HepG2 (cell line): Measurements from ENCODE around the gene CLP1. TPM values are rescaled to one million over a fixed set of nuclear protein-coding genes. Genes with fewer than 3 reads are reported as not detected.
A peak's percentile ranks its signal among the peaks of the same experiment; 100 is the strongest.

Experiments used
- ATAC-seq: fragments of 200-7000 bp; cut with Tn5 transposase; 3 replicates; pipeline ENCODE4 v1.9.1; 2020; ENCODE audit warnings: mild to moderate bottlenecking, moderate library complexity
- BruUV-seq: library from RNA; stranded (reverse); fragments of 400-500 nt; replicated peaks from 2 replicates; lab custom pipeline; 2021; lab: Mats Ljungman, UMichigan
- CTCF ChIA-PET: fragments of 300-600 bp; formaldehyde crosslinking; extraction: SDS; loops from one replicate; lab custom pipeline; 2021; ENCODE audit warnings: low total read pairs, inconsistent platforms, low intra/inter-chr PET ratio; lab: Yijun Ruan, JAX
- POLR2A ChIA-PET: fragments of 350-600 bp; sonication (Branson Sonifier 250); formaldehyde crosslinking; loops from one replicate; lab custom pipeline; 2020; ENCODE audit warnings: antibody characterized with exemption, inconsistent platforms; lab: Yijun Ruan, JAX
- DNase-seq: peaks from one replicate; pipeline ENCODE4 v3.0.0-alpha.2; 2015; ENCODE audit warnings: low spot score
- FAIRE-seq: peaks from 3 replicates; lab custom pipeline; 2011; peaks lifted over from hg19 to GRCh38; lab: Jason Lieb, UNC
- H2AFZ ChIP-seq: one replicate; pipeline ENCODE4 v1.6.1; 2011; ENCODE audit warnings: low read length, inconsistent platforms
- H3K27ac ChIP-seq: fragments of 300-600 bp; 3 replicates; pipeline ENCODE4 v1.8.0; 2011; ENCODE audit warnings: mixed run types, mild to moderate bottlenecking, mixed read lengths, low read length, inconsistent platforms; ENCODE audit not compliant: insufficient read depth; ENCODE audit errors: extremely low read length
- H3K27me3 ChIP-seq, 2 experiments: fragments of 200-600 bp in 1 of 2; 2 replicates in 1 of 2; 3 replicates in 1 of 2; pipeline versions ENCODE4 v1.6.0 to v1.8.0; 2011; ENCODE audit warnings: low read length in 2 of 2, mild to moderate bottlenecking in 2 of 2, moderate library complexity in 2 of 2, inconsistent platforms in 1 of 2; ENCODE audit not compliant: insufficient read depth in 2 of 2, control insufficient read depth in 1 of 2
- H3K36me3 ChIP-seq, 2 experiments: fragments of 200-600 bp in 1 of 2; replicated peaks in 1 of 2; 2 replicates in 1 of 2; 3 replicates in 1 of 2; pipeline versions ENCODE4 v1.5.1 to v1.8.0; 2011; ENCODE audit warnings: low read length in 2 of 2, inconsistent platforms in 1 of 2; ENCODE audit not compliant: insufficient read depth in 2 of 2, control insufficient read depth in 1 of 2
- H3K4me1 ChIP-seq: 2 replicates; pipeline ENCODE4 v1.5.1; 2012; ENCODE audit warnings: low read length, inconsistent platforms; ENCODE audit not compliant: insufficient read depth
- H3K4me2 ChIP-seq: 2 replicates; pipeline ENCODE4 v1.6.0; 2011; ENCODE audit warnings: low read depth, low read length, inconsistent platforms
- H3K4me3 ChIP-seq, 3 experiments: fragments of 200-600 bp in 1 of 3; sonication (generic), shearing (Covaris generic) in 1 of 3; replicated peaks in 1 of 3; 2 replicates each; pipeline ENCODE4 v1.5.1; 2011 to 2016; ENCODE audit warnings: low read length in 3 of 3, inconsistent platforms in 2 of 3, low read depth in 2 of 3, mild to moderate bottlenecking in 2 of 3, control low read depth in 1 of 3, mixed read lengths in 1 of 3; ENCODE audit not compliant: insufficient read depth in 1 of 3
- H3K79me2 ChIP-seq: one replicate; pipeline ENCODE4 v1.6.1; 2011; ENCODE audit warnings: low read length, inconsistent platforms; ENCODE audit not compliant: insufficient read depth
- H3K9ac ChIP-seq: 2 replicates; pipeline ENCODE4 v1.6.0; 2011; ENCODE audit warnings: mild to moderate bottlenecking, low read depth, low read length, inconsistent platforms; ENCODE audit not compliant: insufficient read depth
- H3K9me3 ChIP-seq: 2 replicates; pipeline ENCODE4 v1.5.1; 2012; ENCODE audit warnings: mild to moderate bottlenecking, low read length
- H4K20me1 ChIP-seq: 2 replicates; pipeline ENCODE4 v1.6.0; 2011; ENCODE audit warnings: inconsistent platforms, mild to moderate bottlenecking, low read length, moderate library complexity; ENCODE audit not compliant: insufficient read depth
- CTCF ChIP-seq: sonication (generic); formaldehyde crosslinking; IDR thresholded peaks from 2 replicates; pipeline ENCODE4 v1.5.0; 2020; ENCODE audit warnings: mild to moderate bottlenecking, missing genetic modification reagents, moderate library complexity
- SALL1 ChIP-seq: sonication (generic); formaldehyde crosslinking; IDR thresholded peaks from 2 replicates; pipeline ENCODE4 v1.8.0; 2022; ENCODE audit warnings: mild to moderate bottlenecking, missing genetic modification reagents
- SMC3 ChIP-seq: IDR thresholded peaks from 2 replicates; pipeline ENCODE4 v1.6.1; 2011; ENCODE audit warnings: low read length, improper control_type of control experiment
- STAG1 ChIP-seq: sonication (generic); formaldehyde crosslinking; IDR thresholded peaks from 2 replicates; pipeline ENCODE4 v1.4.0; 2020; ENCODE audit warnings: missing genetic modification reagents
- ZNF530 ChIP-seq: sonication (generic); formaldehyde crosslinking; IDR thresholded peaks from 2 replicates; pipeline ENCODE4 v1.5.0; 2020; ENCODE audit warnings: low read depth, mild to moderate bottlenecking, missing genetic modification reagents
- ZNF670 ChIP-seq: sonication (generic); formaldehyde crosslinking; IDR thresholded peaks from 2 replicates; pipeline ENCODE4 v1.8.0; 2022; ENCODE audit warnings: mild to moderate bottlenecking, missing genetic modification reagents, borderline replicate concordance
- ZNF7 ChIP-seq: IDR thresholded peaks from 2 replicates; pipeline ENCODE4 v1.6.1; 2016; ENCODE audit warnings: missing biosample characterization, missing genetic modification reagents
- ZSCAN9 ChIP-seq: IDR thresholded peaks from 2 replicates; pipeline ENCODE4 v1.6.1; 2016; ENCODE audit warnings: borderline replicate concordance
- WGBS: methylation state at CpG from one replicate; pipeline ENCODE4 v1.1.6; 2017; ENCODE audit warnings: low lambda C conversion rate; 5-methylcytosine and 5-hydroxymethylcytosine counted together
- in situ Hi-C: cut with HindIII; loops from 2 replicates; pipeline ENCODE4 v1.10.0; 2017; ENCODE audit warnings: low pct_unique_long_range_greater_than_20kb; ENCODE audit not compliant: extremely low pct_ligation_motif_present
- intact Hi-C: fragments of 100-400 bp; cut with micrococcal nuclease; formaldehyde crosslinking; loops from one replicate; pipeline ENCODE4 v1.10.0; 2022; ENCODE audit not compliant: unreplicated experiment
- polyA plus RNA-seq, 8 experiments: library from polyadenylated mRNA; depleted of rRNA in 3 of 8; stranded (reverse) in 7 of 8; unstranded in 1 of 8; fragments of >200 nt; fragmentation: Illumina TruSeq in 4 of 8; extraction: Trizol in 4 of 8; gene quantifications; 2 replicates each; pipeline versions ENCODE4 v1.2.1 to v1.2.3, GENCODE V29; 2011 to 2016; ENCODE audit warnings: low read depth in 4 of 8, missing spikeins in 1 of 8, mixed read lengths in 1 of 8; ENCODE audit not compliant: insufficient read depth in 1 of 8
- total RNA-seq, 5 experiments: library from RNA; depleted of rRNA; stranded (reverse); fragments of >200 nt; fragmentation: Illumina TruSeq; extraction: Trizol; gene quantifications; 2 replicates each; pipeline ENCODE4 v1.2.3, GENCODE V29; 2016; ENCODE audit warnings: low read depth in 1 of 5

CLP1 gene
- total and polyA plus RNA-seq, 2 of the 13 experiments (the other 11 are each of a cell fraction or from before 2014, with no cell fraction given): 14.6 to 24.8 TPM

GRCh38 chr11:57659669-57660068 lies 2.1 kb downstream of the CLP1 start:
- in situ Hi-C loops: loop anchor here (25.0 kb wide), 2 partner anchors 628 to 853 kb away; partner anchors contain the start of gene OR5B21
- ATAC-seq: no peak
- no peak for FAIRE-seq
- no peak overlapping the region for H3K4me2 ChIP-seq
- intact Hi-C loops: loop anchor here (10.0 kb wide), 1 partner anchor 145 kb away; no protein-coding TSS in a partner anchor
- no peak overlapping the region for H3K4me3 ChIP-seq
- H3K79me2 ChIP-seq: peaks cover 20% of the 10 kb centered on the region
- H3K9ac ChIP-seq: no peak overlapping the region
- TF ChIP-seq ZSCAN9 (CRISPR knock-in tag): no peak
- TF ChIP-seq ZNF7 (CRISPR knock-in tag): no peak
- no peak overlapping the region for H3K27ac ChIP-seq
- H3K36me3 ChIP-seq: peaks cover 11 to 22% of the 10 kb centered on the region in 2 experiments
- no peaks in the 10 kb centered on the region for H4K20me1 ChIP-seq
- no peak for DNase-seq
- ChIA-PET CTCF (no interaction called here), POLR2A (no interaction called here)
- H3K4me1 ChIP-seq: peaks cover 18% of the 10 kb centered on the region; the same call in 1 of the 2 replicates
- peaks cover 0 to 4% of the 10 kb centered on the region in 2 experiments; a peak in 1 of 5 replicates for H3K27me3 ChIP-seq
- H3K9me3 ChIP-seq: no peaks in the 10 kb centered on the region
- TSS peak; percentile 24 for BruUV-seq
- H2AFZ ChIP-seq: no peak overlapping the region
- 98% methylated on average over 10 of the region's 14 CpGs for WGBS

DNA sequence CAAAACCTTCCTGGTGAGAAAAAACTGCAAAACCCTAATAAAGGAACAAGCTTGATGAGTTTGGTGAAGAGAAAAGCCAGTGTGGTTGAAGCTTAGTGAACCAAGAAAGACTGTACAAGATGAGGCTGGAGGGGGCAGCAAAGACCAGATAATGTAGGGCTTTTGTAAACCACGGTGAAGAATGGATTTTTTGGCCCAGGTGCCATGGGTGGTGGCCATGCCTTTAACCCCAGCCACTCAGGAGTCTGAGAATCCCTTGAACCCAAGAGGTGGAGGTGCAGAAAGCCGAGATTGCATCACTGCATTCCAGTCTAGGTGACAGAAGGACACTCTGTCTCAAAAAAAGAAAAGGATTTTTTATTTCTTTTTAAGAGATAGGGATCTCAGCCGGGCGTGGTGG lies 5.3 kb downstream of the CLP1 start:
- H3K36me3 ChIP-seq: peaks cover 11 to 22% of the 10 kb centered on the region in 2 experiments
- H3K9me3 ChIP-seq: no peaks in the 10 kb centered on the region
- H3K4me3 ChIP-seq: no peak overlapping the region
- no TSS peak for BruUV-seq
- FAIRE-seq: no peak
- intact Hi-C loops: loop anchor here (10.0 kb wide), 1 partner anchor 142 kb away; no protein-coding TSS in a partner anchor
- TF ChIP-seq CTCF (CRISPR knock-in tag) (peak; percentile 67), SALL1 (CRISPR knock-in tag) (no peak), ZNF670 (CRISPR knock-in tag) (no peak), STAG1 (CRISPR knock-in tag) (peak; percentile 73), ZNF530 (CRISPR knock-in tag) (no peak), SMC3 (peak; percentile 13; the same call in 1 of the 2 replicates)
- peaks cover 17% of the 10 kb centered on the region for H3K79me2 ChIP-seq
- H3K4me1 ChIP-seq: peaks cover 17% of the 10 kb centered on the region
- CTCF ChIA-PET: no interaction called here
- DNase-seq: no peak
- H3K9ac ChIP-seq: no peak overlapping the region
- no peaks in the 10 kb centered on the region for H4K20me1 ChIP-seq
- WGBS: 73% methylated on average over 4 of the region's 4 CpGs
- in situ Hi-C loops: loop anchor here (25.0 kb wide), 2 partner anchors 624 to 849 kb away; partner anchors contain the start of gene OR5B21
- no peak overlapping the region for H3K27ac ChIP-seq
- H3K27me3 ChIP-seq: peaks cover 0 to 1% of the 10 kb centered on the region in 2 experiments; a peak in 1 of 5 replicates
- ATAC-seq: no peak
- POLR2A ChIA-PET: interaction anchor here (1.0 kb wide), 1 partner anchor 49 kb away, joined by 3 read pairs; the partner anchor contains the start of gene MED19
- no peak overlapping the region for H2AFZ ChIP-seq
- no peak overlapping the region for H3K4me2 ChIP-seq
